Measurements from ENCODE around the gene PREB.

DNA sequence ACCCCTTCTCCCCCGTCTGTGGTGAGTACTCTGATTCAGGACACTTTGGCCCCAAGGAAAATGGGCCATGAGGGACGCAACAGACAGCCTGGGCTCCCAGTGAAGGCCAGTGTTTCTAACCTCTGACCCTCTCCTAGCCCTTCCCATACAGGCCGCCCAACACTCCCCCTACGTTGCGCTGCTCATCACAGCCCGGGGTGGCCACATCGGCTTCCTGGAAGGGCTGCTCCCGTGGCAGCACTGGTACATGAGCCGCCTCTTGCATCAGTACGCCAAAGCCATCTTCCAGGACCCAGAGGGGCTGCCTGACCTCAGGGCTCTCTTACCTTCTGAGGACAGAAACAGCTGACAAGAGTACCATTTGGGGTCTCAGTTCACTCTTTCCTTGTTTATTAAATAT, 4.0 kb downstream of the PREB start:
- TF ChIP-seq, protein P1, sequence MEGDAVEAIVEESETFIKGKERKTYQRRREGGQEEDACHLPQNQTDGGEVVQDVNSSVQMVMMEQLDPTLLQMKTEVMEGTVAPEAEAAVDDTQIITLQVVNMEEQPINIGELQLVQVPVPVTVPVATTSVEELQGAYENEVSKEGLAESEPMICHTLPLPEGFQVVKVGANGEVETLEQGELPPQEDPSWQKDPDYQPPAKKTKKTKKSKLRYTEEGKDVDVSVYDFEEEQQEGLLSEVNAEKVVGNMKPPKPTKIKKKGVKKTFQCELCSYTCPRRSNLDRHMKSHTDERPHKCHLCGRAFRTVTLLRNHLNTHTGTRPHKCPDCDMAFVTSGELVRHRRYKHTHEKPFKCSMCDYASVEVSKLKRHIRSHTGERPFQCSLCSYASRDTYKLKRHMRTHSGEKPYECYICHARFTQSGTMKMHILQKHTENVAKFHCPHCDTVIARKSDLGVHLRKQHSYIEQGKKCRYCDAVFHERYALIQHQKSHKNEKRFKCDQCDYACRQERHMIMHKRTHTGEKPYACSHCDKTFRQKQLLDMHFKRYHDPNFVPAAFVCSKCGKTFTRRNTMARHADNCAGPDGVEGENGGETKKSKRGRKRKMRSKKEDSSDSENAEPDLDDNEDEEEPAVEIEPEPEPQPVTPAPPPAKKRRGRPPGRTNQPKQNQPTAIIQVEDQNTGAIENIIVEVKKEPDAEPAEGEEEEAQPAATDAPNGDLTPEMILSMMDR (conservative IDR thresholded peaks at IDR 0.05; ENCODE audit: low read length) = no peak
- no peak for TF ChIP-seq EZH2phosphoT487 (IDR thresholded peaks at IDR 0.05; ENCODE audit: borderline replicate concordance)
